ENCODE results near the gene DPCD.

DPCD gene

GRCh38 chr10:101573885-101574753 lies 14.0 kb upstream of the DPCD start:
- DNase-seq (ENCODE audit: low read depth, low spot score), result no peak
- H3K4me3 ChIP-seq (ENCODE audit: low read depth, low read length), result no peak overlapping the region
- POLR2A ChIA-PET, result interaction anchor here (0.5 kb wide), 1 partner anchor 199 kb away, joined by 4 read pairs; no protein-coding TSS in a partner anchor
- no peak for TF ChIP-seq CTCF (IDR thresholded peaks at IDR 0.05; ENCODE audit: insufficient read depth, low read length, missing control alignments)
- CTCF ChIA-PET, result interaction anchor here (2.8 to 9.6 kb wide), 4 partner anchors 9 to 360 kb away, joined by 16 to 281 read pairs (median 88); partner anchors contain the start of genes DPCD and POLL

- no peak for TF ChIP-seq CTCF (IDR thresholded peaks at IDR 0.05; ENCODE audit: insufficient read depth, low read length, missing control alignments)
- no peak for DNase-seq (ENCODE audit: low read depth, low spot score)
- CTCF ChIA-PET, result interaction anchor here (0.8 to 2.8 kb wide), 2 partner anchors 17 to 361 kb away, joined by 3 to 16 read pairs; no protein-coding TSS in a partner anchor
- POLR2A ChIA-PET, result interaction anchor here (0.7 kb wide), 1 partner anchor 524 kb away, joined by 3 read pairs; no protein-coding TSS in a partner anchor
- H3K4me3 ChIP-seq (ENCODE audit: low read depth, low read length), result no peak overlapping the region
These were observed 13.0 kb upstream of the DPCD start for GRCh38 chr10:101575091-101575490.

- no peak overlapping the region for H3K4me3 ChIP-seq (ENCODE audit: low read depth, low read length)
- CTCF ChIA-PET, result interaction anchor here (0.7 to 2.8 kb wide), 6 partner anchors 10 to 362 kb away, joined by 3 to 16 read pairs (median 3); no protein-coding TSS in a partner anchor
- DNase-seq (ENCODE audit: low read depth, low spot score), result no peak
- POLR2A ChIA-PET, result interaction anchor here (0.6 to 1.0 kb wide), 3 partner anchors 8 to 524 kb away, joined by 3 to 8 read pairs (median 3); no protein-coding TSS in a partner anchor
- no peak for TF ChIP-seq CTCF (IDR thresholded peaks at IDR 0.05; ENCODE audit: insufficient read depth, low read length, missing control alignments)
These were observed 12.4 kb upstream of the DPCD start for GRCh38 chr10:101575580-101576210.

GRCh38 chr10:101576211-101576863 lies 11.8 kb upstream of the DPCD start:
- CTCF ChIA-PET, result interaction anchor here (0.7 to 2.8 kb wide), 6 partner anchors 9 to 363 kb away, joined by 3 to 16 read pairs (median 3); no protein-coding TSS in a partner anchor
- POLR2A ChIA-PET, result interaction anchor here (0.6 to 1.0 kb wide), 3 partner anchors 9 to 229 kb away, joined by 3 to 8 read pairs (median 3); no protein-coding TSS in a partner anchor
- no peak overlapping the region for H3K4me3 ChIP-seq (ENCODE audit: low read depth, low read length)
- TF ChIP-seq CTCF (IDR thresholded peaks at IDR 0.05; ENCODE audit: insufficient read depth, low read length, missing control alignments), result no peak
- no peak for DNase-seq (ENCODE audit: low read depth, low spot score)

- no peak for DNase-seq (ENCODE audit: low read depth, low spot score)
- TF ChIP-seq CTCF (IDR thresholded peaks at IDR 0.05; ENCODE audit: insufficient read depth, low read length, missing control alignments), result no peak
- CTCF ChIA-PET, result interaction anchor here (1.1 to 12.5 kb wide), 6 partner anchors 6 to 363 kb away, joined by 3 to 145 read pairs (median 10); no protein-coding TSS in a partner anchor
- no peak overlapping the region for H3K4me3 ChIP-seq (ENCODE audit: low read depth, low read length)
- POLR2A ChIA-PET, result interaction anchor here (0.7 kb wide), 1 partner anchor 230 kb away, joined by 3 read pairs; no protein-coding TSS in a partner anchor
These were observed 10.8 kb upstream of the DPCD start for GRCh38 chr10:101577121-101577871.
